ENCODE data around the gene RNF126.

GRCh38 chr19:676339-677105 is 13.5 kb upstream of the RNF126 start, which contains the start of gene FSTL3:
- TF ChIP-seq CTCF (IDR thresholded peaks at IDR 0.05; ENCODE audit: low read depth, low read length): no peak
- TF ChIP-seq EZH2phosphoT487 (IDR thresholded peaks at IDR 0.05; ENCODE audit: low read depth): no peak
